ENCODE measurements around the gene IL17RD. TPM values are rescaled to one million over a fixed set of nuclear protein-coding genes. Genes with fewer than 3 reads are reported as not detected.

Gene IL17RD
- polyA plus RNA-seq, 1 of the 3 experiments (the other 2 are of a cell fraction) = 2.4 TPM

DNA sequence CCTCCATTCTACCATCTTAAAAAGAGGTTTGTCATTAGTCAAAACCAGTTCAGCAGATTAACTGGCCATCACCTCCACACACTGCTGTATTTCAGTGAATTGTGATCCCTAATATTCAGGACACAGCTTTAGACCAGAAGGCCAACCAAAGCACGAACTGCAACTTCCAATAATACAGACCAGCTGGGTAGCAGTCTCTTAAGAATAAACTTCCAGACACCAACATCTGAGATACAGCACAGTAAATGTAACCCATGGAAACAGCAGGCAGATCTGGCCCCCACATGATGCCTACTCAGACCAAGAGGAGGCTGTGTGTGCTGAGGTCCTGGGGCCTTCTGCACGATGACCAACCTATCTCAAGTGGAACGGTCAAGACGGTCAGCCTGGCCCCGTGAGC lies 69.8 kb downstream of the IL17RD start:
- Histone ChIP-seq H3K4me2 (no peak overlapping the region), H3F3A (replicated peaks; ENCODE audit: insufficient read depth) (no peaks in the 10 kb centered on the region), H3K9me3 (no peaks in the 10 kb centered on the region), H3K9ac (no peak overlapping the region), H3K9me2 (no peaks in the 10 kb centered on the region), H2AFZ (ENCODE audit: low read depth) (no peak overlapping the region), H3K27me3 (ENCODE audit: insufficient read depth) (no peaks in the 10 kb centered on the region), H3K36me3 (replicated peaks in 1 of 2; ENCODE audit: control insufficient read depth in 1 of 2, insufficient read depth in 2 of 2, low read length in 1 of 2) (peaks cover 0 to 34% of the 10 kb centered on the region in 2 experiments), H3K27ac (ENCODE audit: low read depth in 2 of 2, low read length in 1 of 2) (no peak overlapping the region; a peak in 1 of 4 replicates), H3K4me1 (ENCODE audit: control insufficient read depth in 1 of 2, insufficient read depth in 2 of 2, low read depth in 1 of 2, low read length in 1 of 2) (peaks cover 0 to 2% of the 10 kb centered on the region in 2 experiments; a peak in 2 of 4 replicates), H4K20me1 (ENCODE audit: insufficient read depth) (no peaks in the 10 kb centered on the region), H3K79me2 (ENCODE audit: insufficient read depth) (no peaks in the 10 kb centered on the region), H3K4me3 (ENCODE audit: low read depth in 2 of 2, low read length in 1 of 2) (no peak overlapping the region)
- POLR2A ChIA-PET = no interaction called here
- WGBS (ENCODE audit: low lambda C conversion rate) = 95% methylated on average over 5 of the region's 5 CpGs
- DNase-seq = no peak
- CTCF ChIA-PET = interaction anchor here (0.8 to 1.4 kb wide), 3 partner anchors 64 to 128 kb away, joined by 3 to 6 read pairs (median 5); no protein-coding TSS in a partner anchor
- TF ChIP-seq GATA2 (CRISPR knock-in tag; IDR thresholded peaks at IDR 0.05) (no peak), FOXM1 (IDR thresholded peaks at IDR 0.05; ENCODE audit: low read depth) (no peak), ELF1 (IDR thresholded peaks at IDR 0.05) (no peak), RCOR1 (IDR thresholded peaks at IDR 0.05; ENCODE audit: low read length) (no peak), POLR2AphosphoS5 (IDR thresholded peaks at IDR 0.05; ENCODE audit: low read depth, low read length) (no peak), JUND (IDR thresholded peaks at IDR 0.05) (no peak), MXI1 (IDR thresholded peaks at IDR 0.05; ENCODE audit: low read depth, low read length) (no peak)
- TF ChIP-seq, protein P1, sequence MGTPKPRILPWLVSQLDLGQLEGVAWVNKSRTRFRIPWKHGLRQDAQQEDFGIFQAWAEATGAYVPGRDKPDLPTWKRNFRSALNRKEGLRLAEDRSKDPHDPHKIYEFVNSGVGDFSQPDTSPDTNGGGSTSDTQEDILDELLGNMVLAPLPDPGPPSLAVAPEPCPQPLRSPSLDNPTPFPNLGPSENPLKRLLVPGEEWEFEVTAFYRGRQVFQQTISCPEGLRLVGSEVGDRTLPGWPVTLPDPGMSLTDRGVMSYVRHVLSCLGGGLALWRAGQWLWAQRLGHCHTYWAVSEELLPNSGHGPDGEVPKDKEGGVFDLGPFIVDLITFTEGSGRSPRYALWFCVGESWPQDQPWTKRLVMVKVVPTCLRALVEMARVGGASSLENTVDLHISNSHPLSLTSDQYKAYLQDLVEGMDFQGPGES (IDR thresholded peaks at IDR 0.05; ENCODE audit: low read depth, low read length) = no peak
- TF ChIP-seq, protein P2, sequence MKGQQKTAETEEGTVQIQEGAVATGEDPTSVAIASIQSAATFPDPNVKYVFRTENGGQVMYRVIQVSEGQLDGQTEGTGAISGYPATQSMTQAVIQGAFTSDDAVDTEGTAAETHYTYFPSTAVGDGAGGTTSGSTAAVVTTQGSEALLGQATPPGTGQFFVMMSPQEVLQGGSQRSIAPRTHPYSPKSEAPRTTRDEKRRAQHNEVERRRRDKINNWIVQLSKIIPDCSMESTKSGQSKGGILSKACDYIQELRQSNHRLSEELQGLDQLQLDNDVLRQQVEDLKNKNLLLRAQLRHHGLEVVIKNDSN (IDR thresholded peaks at IDR 0.05; ENCODE audit: borderline replicate concordance, low read depth) = no peak
- TF ChIP-seq, protein P3, sequence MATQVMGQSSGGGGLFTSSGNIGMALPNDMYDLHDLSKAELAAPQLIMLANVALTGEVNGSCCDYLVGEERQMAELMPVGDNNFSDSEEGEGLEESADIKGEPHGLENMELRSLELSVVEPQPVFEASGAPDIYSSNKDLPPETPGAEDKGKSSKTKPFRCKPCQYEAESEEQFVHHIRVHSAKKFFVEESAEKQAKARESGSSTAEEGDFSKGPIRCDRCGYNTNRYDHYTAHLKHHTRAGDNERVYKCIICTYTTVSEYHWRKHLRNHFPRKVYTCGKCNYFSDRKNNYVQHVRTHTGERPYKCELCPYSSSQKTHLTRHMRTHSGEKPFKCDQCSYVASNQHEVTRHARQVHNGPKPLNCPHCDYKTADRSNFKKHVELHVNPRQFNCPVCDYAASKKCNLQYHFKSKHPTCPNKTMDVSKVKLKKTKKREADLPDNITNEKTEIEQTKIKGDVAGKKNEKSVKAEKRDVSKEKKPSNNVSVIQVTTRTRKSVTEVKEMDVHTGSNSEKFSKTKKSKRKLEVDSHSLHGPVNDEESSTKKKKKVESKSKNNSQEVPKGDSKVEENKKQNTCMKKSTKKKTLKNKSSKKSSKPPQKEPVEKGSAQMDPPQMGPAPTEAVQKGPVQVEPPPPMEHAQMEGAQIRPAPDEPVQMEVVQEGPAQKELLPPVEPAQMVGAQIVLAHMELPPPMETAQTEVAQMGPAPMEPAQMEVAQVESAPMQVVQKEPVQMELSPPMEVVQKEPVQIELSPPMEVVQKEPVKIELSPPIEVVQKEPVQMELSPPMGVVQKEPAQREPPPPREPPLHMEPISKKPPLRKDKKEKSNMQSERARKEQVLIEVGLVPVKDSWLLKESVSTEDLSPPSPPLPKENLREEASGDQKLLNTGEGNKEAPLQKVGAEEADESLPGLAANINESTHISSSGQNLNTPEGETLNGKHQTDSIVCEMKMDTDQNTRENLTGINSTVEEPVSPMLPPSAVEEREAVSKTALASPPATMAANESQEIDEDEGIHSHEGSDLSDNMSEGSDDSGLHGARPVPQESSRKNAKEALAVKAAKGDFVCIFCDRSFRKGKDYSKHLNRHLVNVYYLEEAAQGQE (IDR thresholded peaks at IDR 0.05; ENCODE audit: low read depth, low read length) = no peak
- TF ChIP-seq, protein P4, sequence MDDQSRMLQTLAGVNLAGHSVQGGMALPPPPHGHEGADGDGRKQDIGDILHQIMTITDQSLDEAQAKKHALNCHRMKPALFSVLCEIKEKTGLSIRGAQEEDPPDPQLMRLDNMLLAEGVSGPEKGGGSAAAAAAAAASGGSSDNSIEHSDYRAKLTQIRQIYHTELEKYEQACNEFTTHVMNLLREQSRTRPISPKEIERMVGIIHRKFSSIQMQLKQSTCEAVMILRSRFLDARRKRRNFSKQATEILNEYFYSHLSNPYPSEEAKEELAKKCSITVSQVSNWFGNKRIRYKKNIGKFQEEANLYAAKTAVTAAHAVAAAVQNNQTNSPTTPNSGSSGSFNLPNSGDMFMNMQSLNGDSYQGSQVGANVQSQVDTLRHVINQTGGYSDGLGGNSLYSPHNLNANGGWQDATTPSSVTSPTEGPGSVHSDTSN (IDR thresholded peaks at IDR 0.05) = no peak
- TF ChIP-seq, protein P5, sequence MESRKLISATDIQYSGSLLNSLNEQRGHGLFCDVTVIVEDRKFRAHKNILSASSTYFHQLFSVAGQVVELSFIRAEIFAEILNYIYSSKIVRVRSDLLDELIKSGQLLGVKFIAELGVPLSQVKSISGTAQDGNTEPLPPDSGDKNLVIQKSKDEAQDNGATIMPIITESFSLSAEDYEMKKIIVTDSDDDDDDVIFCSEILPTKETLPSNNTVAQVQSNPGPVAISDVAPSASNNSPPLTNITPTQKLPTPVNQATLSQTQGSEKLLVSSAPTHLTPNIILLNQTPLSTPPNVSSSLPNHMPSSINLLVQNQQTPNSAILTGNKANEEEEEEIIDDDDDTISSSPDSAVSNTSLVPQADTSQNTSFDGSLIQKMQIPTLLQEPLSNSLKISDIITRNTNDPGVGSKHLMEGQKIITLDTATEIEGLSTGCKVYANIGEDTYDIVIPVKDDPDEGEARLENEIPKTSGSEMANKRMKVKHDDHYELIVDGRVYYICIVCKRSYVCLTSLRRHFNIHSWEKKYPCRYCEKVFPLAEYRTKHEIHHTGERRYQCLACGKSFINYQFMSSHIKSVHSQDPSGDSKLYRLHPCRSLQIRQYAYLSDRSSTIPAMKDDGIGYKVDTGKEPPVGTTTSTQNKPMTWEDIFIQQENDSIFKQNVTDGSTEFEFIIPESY (IDR thresholded peaks at IDR 0.05; ENCODE audit: borderline replicate concordance, low read depth) = no peak

Data from SK-N-SH (cell line).